Esophagus muscularis mucosa (tissue), 4 donors: ENCODE results near the gene CEP97. TPM values are rescaled to one million over a fixed set of nuclear protein-coding genes. Genes with fewer than 3 reads are reported as not detected.
"Not testable (repeated sequence)": the region's sequence is repeated elsewhere in the genome, so short reads cannot be mapped to it uniquely, and the experiment has no call there.

Experiments
- DNase-seq: peaks from one replicate; pipeline ENCODE4 v3.0.0-alpha.2; 2017; ENCODE audit errors: extremely low spot score
- H3K27ac ChIP-seq, 4 donors: fragments of 200-600 bp; sonication (generic); replicated peaks in 1 of 4; 1 replicate in 3 of 4; 2 replicates in 1 of 4; pipeline ENCODE4 v1.5.1; 2016 to 2019; ENCODE audit warnings: mild to moderate bottlenecking in 1 of 4
- H3K27me3 ChIP-seq, 4 donors: fragments of 200-600 bp; sonication (generic); one replicate each; pipeline versions ENCODE4 v1.5.1 to v1.6.0; 2016 to 2019
- H3K36me3 ChIP-seq, 4 donors: fragments of 200-600 bp; sonication (generic); one replicate each; pipeline ENCODE4 v1.5.1; 2016 to 2019
- H3K4me1 ChIP-seq, 4 donors: fragments of 200-600 bp; sonication (generic); one replicate each; pipeline ENCODE4 v1.5.1; 2016 to 2019
- H3K4me3 ChIP-seq, 4 donors: fragments of 200-600 bp; sonication (generic); 1 replicate in 2 of 4; 2 replicates in 2 of 4; pipeline ENCODE4 v1.5.1; 2016 to 2019; ENCODE audit warnings: mild to moderate bottlenecking in 4 of 4, moderate library complexity in 1 of 4
- H3K9me3 ChIP-seq, 4 donors: fragments of 200-600 bp; sonication (generic); 1 replicate in 3 of 4; 2 replicates in 1 of 4; pipeline ENCODE4 v1.5.1; 2016 to 2019
- CTCF ChIP-seq, 3 experiments: fragments of 200-600 bp in 2 of 3; fragments of 450-650 bp in 1 of 3; sonication (generic) in 2 of 3; IDR thresholded peaks; one replicate each; pipeline ENCODE4 v1.5.1; 2017 to 2019; ENCODE audit warnings: antibody characterized with exemption in 3 of 3, mild to moderate bottlenecking in 2 of 3, moderate library complexity in 1 of 3
- EP300 ChIP-seq: sonication (generic); formaldehyde crosslinking; IDR thresholded peaks from one replicate; pipeline ENCODE4 v1.6.1; 2017; ENCODE audit warnings: antibody characterized with exemption
- POLR2A ChIP-seq: fragments of 450-650 bp; IDR thresholded peaks from one replicate; pipeline ENCODE4 v1.6.1; 2017; ENCODE audit warnings: antibody characterized with exemption, moderate library complexity, mild to moderate bottlenecking, low read depth
- POLR2AphosphoS5 ChIP-seq, 2 donors: sonication (generic); formaldehyde crosslinking; IDR thresholded peaks; one replicate each; pipeline ENCODE4 v1.6.1; 2017; ENCODE audit warnings: antibody characterized with exemption in 2 of 2
- WGBS: methylation state at CpG from one replicate; pipeline ENCODE4 v1.1.5; 2018; 5-methylcytosine and 5-hydroxymethylcytosine counted together
- intact Hi-C: fragments of 100-400 bp; cut with DNase I; formaldehyde crosslinking; loops from one replicate; pipeline ENCODE4 v1.15.1; 2023
- total RNA-seq, 4 donors: library from RNA; depleted of rRNA; stranded (reverse); fragments of >200 nt; gene quantifications; one replicate each; pipeline versions ENCODE4 v1.1.0 to v1.2.1, GENCODE V29; 2016

Gene CEP97
- total RNA-seq, 4 donors from 2014 or later = 7.2 to 10.4 (median 8.0) TPM

- WGBS = 87% methylated on average over 5 of the region's 5 CpGs
Observed at GRCh38 chr3:101729586-101729985, 5.2 kb downstream of the CEP97 start.

GRCh38 chr3:101730839-101731238 is 6.4 kb downstream of the CEP97 start:
- Histone ChIP-seq H3K9me3 (no peaks in the 10 kb centered on the region), H3K27me3 (no peaks in the 10 kb centered on the region), H3K4me3 (no peak overlapping the region), H3K36me3 (peaks cover 16 to 74% (median 64%) of the 10 kb centered on the region in 4 donors), H3K4me1 (peaks cover 2 to 6% (median 2%) of the 10 kb centered on the region in 4 donors), H3K27ac (no peak overlapping the region)
- intact Hi-C loops = no loop called here
- TF ChIP-seq EP300 (no peak), POLR2AphosphoS5 (IDR thresholded peaks at IDR 0.05) (no peak), POLR2A (no peak), CTCF (IDR thresholded peaks at IDR 0.05) (no peak)
- no peak for DNase-seq

More at GRCh38 chr3:101729586-101729985, 5.2 kb downstream of the CEP97 start:
- no peak overlapping the region for H3K4me3 ChIP-seq
- intact Hi-C loops = no loop called here
- no peak overlapping the region for H3K27ac ChIP-seq
- no peak for DNase-seq
- H3K36me3 ChIP-seq = peaks cover 16 to 62% (median 52%) of the 10 kb centered on the region in 4 donors
- no peaks in the 10 kb centered on the region for H3K9me3 ChIP-seq
- H3K4me1 ChIP-seq = peaks cover 4 to 11% (median 7%) of the 10 kb centered on the region in 4 donors
- TF ChIP-seq CTCF (IDR thresholded peaks at IDR 0.05) (no peak), POLR2AphosphoS5 (IDR thresholded peaks at IDR 0.05) (no peak), POLR2A (no peak), EP300 (no peak)
- H3K27me3 ChIP-seq = no peaks in the 10 kb centered on the region

DNA sequence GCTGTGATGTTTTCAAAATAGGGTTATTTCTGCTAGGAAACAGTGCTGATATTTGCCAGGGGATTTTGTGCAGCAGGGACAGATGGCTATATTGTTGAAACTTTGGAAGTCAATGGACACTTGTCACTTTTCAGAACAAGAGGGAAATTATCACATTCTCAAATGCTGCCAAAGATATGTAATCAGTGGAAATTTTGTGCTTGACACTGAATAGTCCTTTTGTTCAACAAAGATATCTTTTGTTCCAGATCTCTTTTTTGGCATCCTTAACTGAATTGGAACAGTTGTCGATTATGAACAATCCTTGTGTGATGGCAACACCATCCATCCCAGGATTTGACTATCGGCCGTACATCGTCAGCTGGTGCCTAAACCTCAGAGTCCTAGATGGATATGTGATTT is 7.8 kb downstream of the CEP97 start:
- Histone ChIP-seq H3K27ac (no peak overlapping the region), H3K4me1 (no peaks in the 10 kb centered on the region), H3K9me3 (no peaks in the 10 kb centered on the region), H3K4me3 (no peak overlapping the region), H3K27me3 (no peaks in the 10 kb centered on the region), H3K36me3 (peaks cover 21 to 87% (median 76%) of the 10 kb centered on the region in 4 donors)
- 95% methylated on average over 4 of the region's 4 CpGs for WGBS
- intact Hi-C loops = no loop called here
- no peak for TF ChIP-seq EP300
- TF ChIP-seq CTCF (IDR thresholded peaks at IDR 0.05) = no peak
- TF ChIP-seq POLR2AphosphoS5 (IDR thresholded peaks at IDR 0.05) = no peak
- no peak for TF ChIP-seq POLR2A
- no peak for DNase-seq

- H3K36me3 ChIP-seq = peaks cover 21 to 60% (median 58%) of the 10 kb centered on the region in 4 donors
- 94% methylated on average over 9 of the region's 10 CpGs for WGBS
- H3K27ac ChIP-seq = no peak overlapping the region
- no peaks in the 10 kb centered on the region for H3K9me3 ChIP-seq
- DNase-seq = no peak
- no peaks in the 10 kb centered on the region for H3K4me1 ChIP-seq
- no peaks in the 10 kb centered on the region for H3K27me3 ChIP-seq
- TF ChIP-seq POLR2A (no peak), POLR2AphosphoS5 (IDR thresholded peaks at IDR 0.05) (no peak), EP300 (no peak), CTCF (IDR thresholded peaks at IDR 0.05) (no peak)
- intact Hi-C loops = no loop called here
- no peak overlapping the region for H3K4me3 ChIP-seq
Observed at GRCh38 chr3:101735833-101736232, 11.4 kb downstream of the CEP97 start.

GRCh38 chr3:101741914-101742313 is 17.5 kb downstream of the CEP97 start:
- DNase-seq, H3K9me3 ChIP-seq, H3K4me1 ChIP-seq, H3K4me3 ChIP-seq, intact Hi-C loops, H3K27ac ChIP-seq, H3K27me3 ChIP-seq, H3K36me3 ChIP-seq: not testable (repeated sequence)
- WGBS = 75% methylated on average over 3 of the region's 3 CpGs
